ENCODE measurements around the gene CUEDC2.

Gene CUEDC2

DNA sequence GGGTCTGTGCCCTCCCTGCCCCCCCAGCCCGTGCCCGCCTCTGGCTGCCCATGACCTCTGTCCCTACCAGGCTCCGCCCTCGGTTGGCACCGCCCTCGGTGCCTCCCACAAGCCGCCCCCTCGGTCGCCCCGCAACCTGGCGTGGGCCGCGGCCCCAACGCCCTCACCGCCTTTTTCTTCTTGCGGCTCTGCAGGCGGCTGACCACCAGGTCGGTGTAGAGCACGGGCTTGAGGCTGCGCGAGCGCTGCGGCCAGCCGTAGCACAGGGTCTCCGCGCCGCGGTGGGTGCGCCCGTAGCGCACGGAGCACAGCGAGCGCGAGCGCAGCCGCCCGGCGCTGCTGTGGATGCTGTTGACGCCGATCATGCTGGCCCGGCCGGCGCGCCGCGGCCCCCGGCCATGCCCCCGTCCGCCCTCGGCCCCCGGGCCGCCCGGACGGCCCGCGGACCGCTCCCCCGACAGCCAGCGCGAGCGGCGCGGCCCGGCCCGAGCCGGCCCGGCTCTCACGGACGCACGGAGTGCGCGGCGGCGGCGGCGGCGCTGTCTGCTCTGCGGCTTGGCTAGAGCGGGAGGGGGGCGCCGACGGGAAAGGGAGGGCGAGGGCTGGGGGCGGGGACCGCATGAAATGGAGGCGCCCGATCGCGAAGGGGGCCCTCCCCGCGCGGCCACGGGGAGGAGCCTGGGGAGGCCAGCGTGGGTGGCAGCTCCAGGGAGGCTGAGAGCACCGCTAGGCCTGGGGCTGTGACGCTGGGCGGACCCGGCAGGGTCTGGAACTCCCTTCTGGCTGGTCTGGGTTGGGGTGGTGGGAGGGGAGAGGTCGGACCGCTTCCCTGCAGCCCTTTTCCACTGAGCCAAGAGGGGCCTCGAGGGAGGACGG is 23.4 kb downstream of the CUEDC2 start:
- no peak for DNase-seq

- no peak for DNase-seq
These were observed 24.1 kb downstream of the CUEDC2 start for GRCh38 chr10:102408131-102408727.

DNA sequence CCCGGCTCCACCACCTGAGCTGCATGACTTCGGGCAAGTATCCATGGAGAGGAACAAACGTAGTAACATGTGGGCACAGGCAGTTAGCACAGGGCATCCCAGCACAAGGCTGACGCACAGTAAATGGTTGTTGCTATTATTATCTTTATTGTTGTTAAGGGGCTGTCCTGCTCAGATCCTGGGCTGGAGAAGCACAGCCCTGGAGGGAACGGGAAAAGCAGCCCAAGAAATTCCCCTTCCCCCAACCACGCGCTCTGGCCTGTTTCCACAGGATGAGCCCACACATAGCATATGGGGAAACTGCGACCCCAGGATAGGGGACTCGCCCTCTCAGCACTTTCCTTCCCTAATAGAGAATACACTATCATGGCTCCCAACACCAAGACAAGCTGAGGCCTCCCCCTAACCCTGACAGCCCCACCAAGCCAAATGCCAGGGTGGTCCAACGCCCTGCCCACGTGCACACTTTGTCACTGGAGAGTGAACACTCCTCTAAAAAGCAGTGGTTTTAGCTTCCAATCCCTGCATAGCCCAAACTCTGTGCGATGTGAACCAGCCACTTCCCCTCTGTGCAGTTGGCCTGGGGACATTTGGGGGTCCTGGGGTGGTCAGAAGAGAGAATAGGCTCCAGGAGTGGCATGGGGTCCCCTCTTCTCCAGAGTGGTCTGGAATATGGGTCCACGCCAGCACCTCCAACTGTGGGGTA is 24.8 kb downstream of the CUEDC2 start:
- DNase-seq, result no peak

- DNase-seq, result no peak
These were observed 25.6 kb downstream of the CUEDC2 start for GRCh38 chr10:102406815-102407214.

DNA sequence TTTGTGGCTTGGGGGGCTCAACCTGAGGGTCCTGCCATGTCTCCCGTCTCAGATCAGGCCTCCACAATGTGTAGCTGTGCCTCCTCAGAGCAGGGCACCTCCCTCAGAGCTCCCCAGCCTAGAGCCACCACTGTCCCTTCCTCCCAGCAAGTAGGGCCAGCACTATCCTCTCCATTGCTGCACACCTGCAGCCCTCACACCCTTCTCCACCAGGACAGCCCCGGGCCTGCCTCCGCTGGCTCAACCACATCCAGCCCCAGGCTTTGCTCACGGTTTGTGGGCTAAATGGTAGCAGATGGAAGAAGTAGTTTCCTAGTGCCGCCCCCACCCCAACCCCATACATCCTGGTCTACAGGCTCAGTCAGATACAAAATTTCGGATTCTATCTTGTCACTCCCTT is 26.7 kb downstream of the CUEDC2 start:
- DNase-seq, result no peak

- DNase-seq, result no peak
These were observed 27.2 kb downstream of the CUEDC2 start for GRCh38 chr10:102405108-102405571.

- DNase-seq, result no peak
These were observed 27.8 kb downstream of the CUEDC2 start for GRCh38 chr10:102404361-102405107.

GRCh38 chr10:102403115-102403514 is 29.3 kb downstream of the CUEDC2 start:
- DNase-seq, result no peak

DNA sequence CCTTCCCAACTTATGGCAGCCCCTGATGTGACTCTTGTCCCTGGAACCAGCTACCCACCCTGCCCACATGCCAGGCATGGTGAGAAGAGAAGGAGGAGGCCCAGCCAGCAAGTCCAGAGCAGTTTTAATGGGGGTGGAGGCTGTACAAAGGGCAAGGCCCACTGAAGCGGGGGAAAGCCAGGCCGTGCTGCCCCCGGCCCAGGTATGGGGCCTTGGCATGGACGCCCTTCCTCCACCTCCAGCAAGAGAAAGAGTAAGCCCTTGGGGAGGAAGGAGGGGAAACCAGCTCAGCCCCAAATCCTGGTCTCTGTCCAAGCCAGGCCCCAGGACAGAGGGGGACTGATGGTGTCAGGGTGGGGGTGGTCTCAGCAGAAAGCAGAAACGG is 29.9 kb downstream of the CUEDC2 start:
- no peak for DNase-seq

DNA sequence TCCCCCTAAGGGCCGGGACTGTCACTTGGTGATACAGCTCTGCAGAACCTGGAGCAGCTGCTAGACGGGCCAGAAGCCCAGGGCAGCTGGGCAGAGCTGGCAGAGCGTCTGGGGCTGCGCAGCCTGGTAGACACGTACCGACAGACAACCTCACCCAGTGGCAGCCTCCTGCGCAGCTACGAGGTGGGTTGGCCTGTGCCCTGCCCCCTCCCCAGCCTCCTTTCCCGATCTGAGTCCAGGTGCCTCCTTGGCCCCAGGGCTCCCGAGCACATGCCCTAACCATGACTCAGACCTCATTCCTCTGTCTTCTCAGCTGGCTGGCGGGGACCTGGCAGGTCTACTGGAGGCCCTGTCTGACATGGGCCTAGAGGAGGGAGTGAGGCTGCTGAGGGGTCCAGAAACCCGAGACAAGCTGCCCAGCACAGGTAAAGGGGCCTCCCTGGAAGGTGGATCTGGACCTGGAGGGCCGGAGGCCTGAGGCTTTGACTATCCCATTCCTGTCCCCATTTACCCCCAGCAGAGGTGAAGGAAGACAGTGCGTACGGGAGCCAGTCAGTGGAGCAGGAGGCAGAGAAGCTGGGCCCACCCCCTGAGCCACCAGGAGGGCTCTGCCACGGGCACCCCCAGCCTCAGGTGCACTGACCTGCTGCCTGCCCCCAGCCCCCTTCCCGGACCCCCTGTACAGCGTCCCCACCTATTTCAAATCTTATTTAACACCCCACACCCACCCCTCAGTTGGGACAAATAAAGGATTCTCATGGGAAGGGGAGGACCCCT is 30.5 kb downstream of the CUEDC2 start:
- DNase-seq, result no peak

- no peak for DNase-seq
These were observed 31.1 kb downstream of the CUEDC2 start for GRCh38 chr10:102401342-102401654.

DNA sequence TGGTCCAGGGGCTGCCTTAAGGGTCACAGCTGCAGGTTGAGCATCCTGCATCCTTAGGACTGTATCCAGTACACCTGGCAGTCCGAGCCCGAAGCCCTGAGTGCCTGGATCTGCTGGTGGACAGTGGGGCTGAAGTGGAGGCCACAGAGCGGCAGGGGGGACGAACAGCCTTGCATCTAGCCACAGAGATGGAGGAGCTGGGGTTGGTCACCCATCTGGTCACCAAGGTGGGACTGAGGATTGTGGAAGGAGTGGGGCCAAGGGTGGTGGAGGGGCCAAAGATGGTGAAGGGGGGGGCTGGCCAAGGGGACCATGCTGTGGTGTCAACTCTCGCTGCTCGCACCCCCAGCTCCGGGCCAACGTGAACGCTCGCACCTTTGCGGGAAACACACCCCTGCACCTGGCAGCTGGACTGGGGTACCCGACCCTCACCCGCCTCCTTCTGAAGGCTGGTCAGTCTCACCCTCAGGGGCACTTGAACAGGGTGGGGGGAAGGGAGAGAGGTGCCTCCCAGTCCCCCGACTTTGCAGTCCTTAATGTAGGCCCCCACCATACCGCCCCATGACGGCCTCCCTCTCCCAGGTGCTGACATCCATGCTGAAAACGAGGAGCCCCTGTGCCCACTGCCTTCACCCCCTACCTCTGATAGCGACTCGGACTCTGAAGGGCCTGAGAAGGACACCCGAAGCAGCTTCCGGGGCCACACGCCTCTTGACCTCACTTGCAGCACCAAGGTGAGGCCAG is 31.6 kb downstream of the CUEDC2 start:
- no peak for DNase-seq

GRCh38 chr10:102400076-102400475 is 32.3 kb downstream of the CUEDC2 start:
- no peak for DNase-seq

- peak; percentile 70 to 79 for DNase-seq
These were observed 33.0 kb downstream of the CUEDC2 start for GRCh38 chr10:102399217-102400021.

DNA sequence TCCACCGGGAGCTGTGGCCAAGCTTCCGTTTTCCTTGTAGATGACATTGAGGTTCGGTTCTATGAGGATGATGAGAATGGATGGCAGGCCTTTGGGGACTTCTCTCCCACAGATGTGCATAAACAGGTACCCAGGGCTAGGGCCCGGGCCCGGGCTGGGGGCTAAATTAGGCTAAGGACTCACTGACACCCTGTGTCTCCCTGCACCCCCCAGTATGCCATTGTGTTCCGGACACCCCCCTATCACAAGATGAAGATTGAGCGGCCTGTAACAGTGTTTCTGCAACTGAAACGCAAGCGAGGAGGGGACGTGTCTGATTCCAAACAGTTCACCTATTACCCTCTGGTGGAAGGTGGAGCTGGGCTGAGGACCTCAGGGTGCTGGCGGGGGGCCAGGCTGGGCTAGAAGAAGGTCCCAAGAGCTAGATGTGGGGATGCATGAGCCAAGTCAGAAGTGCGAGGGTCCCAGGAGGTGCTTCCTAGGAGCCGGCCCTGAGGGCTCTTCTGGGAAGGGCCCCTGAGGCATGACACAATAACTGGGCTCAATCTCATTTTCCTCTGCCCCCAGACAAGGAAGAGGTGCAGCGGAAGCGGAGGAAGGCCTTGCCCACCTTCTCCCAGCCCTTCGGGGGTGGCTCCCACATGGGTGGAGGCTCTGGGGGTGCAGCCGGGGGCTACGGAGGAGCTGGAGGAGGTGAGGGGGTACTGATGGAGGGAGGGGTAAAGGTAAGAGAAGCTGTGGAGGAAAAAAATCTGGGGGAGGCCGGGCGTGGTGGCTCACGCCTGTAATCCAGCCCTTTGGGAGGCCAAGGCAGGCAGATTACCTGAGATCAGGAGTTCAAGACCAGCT is 34.0 kb downstream of the CUEDC2 start:
- no peak for DNase-seq

GRCh38 chr10:102397222-102398171 is 34.9 kb downstream of the CUEDC2 start:
- no peak for DNase-seq

- DNase-seq, result no peak
These were observed 35.6 kb downstream of the CUEDC2 start for GRCh38 chr10:102396730-102397151.

- DNase-seq, result no peak
These were observed 36.1 kb downstream of the CUEDC2 start for GRCh38 chr10:102396317-102396650.

Measured in AML-193 (cell line).